ENCODE measurements around the gene QARS1. TPM values are rescaled to one million over a fixed set of nuclear protein-coding genes. Genes with fewer than 3 reads are reported as not detected.
A peak's percentile ranks its signal among the peaks of the same experiment; 100 is the strongest.

Gene QARS1
- total RNA-seq, 1 donor from 2014 or later, result 422 TPM

DNA sequence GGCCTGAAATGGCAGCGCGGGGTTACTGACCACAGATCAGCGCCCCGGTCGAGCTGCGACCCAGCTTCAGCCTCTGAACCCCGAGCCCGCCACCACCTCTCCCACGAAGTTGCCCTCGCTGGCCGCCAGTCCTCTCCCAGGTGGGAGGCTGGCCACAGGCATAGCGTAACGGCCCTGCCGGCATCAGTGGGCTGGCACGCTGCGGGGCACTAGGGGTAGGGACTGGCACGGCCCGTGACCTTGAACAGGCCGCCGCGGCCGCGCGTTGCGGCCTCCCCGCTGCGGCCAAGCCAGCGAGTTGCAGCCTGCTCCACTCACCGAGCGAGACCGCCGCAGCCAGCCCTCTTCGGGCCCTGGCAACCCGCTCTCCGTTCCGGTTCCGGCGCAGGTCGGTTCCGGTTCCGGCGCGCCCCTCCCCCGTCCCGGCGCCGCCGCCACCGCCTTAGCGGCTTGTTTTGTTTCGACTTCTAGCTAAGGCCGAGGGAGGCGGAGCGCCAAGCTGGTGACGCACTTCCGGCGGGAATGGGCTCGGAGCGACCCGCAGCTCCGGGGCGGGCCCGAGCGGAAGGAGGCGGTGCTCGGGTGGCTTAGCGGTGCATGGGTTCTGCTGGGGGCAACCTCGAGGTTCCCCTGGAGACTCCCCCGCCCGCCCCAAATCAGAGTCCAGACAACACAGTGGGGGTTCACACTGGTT is 16.0 kb upstream of the QARS1 start, which contains the start of gene USP19:
USP19 (minus strand) TSS at position 386 of the 694 bp plus-strand sequence. CDS start 1,678 bp downstream, outside the sequence.
- peak; percentile 63 for DNase-seq (ENCODE audit: low read depth, low spot score)

DNA sequence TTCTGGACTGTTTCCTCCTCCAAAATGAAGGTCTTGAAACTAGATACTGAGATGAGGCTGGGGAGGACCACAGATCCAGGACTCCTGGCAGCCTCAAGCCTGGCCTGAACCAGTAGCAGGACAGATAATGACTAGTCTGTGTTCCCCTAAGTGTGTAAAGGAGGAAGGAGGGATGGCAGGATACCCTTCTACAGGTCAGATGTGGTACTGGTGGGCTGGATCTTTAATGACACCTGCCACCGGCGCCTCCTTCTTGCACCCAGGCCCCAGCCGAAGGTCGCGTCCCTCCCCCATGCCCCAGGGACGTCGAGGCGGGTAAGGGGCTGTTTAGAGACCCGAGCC is 15.5 kb upstream of the QARS1 start:
- DNase-seq (ENCODE audit: low read depth, low spot score), result no peak

DNA sequence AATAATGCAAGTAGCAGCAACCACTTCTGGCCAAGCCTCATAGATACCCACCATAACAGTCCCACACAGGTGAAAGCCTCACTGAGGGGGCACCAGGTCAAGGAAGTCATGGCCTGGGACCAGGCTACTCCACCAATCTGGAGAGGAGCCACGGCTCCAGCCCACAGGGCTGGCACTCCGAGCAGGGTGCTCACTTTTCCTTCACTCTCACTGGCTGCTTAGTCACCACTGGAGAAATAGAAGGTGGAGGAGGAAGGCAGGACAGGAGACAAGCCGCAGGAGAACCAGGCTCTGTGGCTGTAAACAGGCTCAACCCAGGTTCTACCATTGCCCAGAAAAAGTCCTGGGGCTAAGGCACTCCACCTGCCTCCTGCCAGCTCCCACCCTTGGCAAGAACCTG is 14.9 kb upstream of the QARS1 start:
- no peak for DNase-seq (ENCODE audit: low read depth, low spot score)

DNA sequence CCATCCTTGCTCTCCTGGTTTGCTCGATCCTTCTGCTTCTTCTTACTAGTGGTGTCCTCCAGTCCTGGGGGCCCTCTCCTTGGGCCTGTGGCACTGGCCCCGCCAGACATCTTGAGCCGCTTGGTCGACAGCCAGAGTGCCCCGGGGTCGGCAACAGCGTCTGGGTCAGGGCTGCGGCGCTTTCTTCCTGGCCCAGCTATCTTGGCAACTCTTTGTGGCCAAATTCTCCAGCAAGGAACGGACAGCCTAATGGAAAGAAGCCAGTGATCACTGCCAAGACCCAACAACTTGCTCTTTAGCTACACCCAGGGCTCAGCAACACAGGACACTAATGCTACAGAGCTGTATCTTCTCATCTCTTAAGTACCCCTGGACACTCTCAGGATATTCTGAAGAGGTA is 14.5 kb upstream of the QARS1 start:
- no peak for DNase-seq (ENCODE audit: low read depth, low spot score)

DNA sequence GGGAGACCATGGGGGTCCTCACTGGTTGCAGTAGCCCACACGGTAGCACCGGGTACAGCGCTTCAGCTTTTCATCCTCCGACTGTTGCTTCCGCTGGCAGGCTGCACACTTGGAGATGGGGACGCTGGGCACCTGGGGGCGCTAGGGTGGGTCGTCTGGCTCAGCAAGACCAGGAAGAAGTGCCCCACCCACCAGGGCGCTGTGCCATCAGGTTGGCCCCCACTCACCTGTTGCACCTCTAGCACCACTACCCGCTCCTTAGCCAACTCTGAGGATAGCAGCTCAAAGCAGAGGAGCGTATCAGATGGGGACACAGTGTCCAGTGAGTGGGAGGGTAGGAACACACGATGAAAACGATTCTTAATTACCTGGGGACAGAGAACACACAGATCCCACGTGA is 7.7 kb upstream of the QARS1 start:
- no peak for DNase-seq (ENCODE audit: low read depth, low spot score)

DNA sequence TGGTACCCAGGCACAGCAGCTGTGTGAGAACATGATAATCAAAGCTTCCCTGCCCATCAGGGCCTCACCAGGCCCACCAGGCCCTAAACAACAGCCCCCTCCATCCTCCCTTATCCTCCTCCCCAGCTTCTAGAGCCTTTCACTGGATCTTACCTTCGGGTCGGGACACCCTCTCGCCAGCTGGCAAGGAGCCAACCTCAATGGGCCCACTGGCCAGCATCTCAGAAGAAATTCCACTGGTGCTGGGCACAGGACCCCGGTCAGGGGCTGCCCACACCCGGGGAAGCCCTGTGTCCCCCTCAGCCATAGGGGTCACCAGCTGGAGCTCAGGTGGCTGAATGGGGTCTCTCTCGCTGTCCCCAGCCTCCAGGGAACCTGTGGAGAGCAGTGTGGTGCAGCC is 6.8 kb upstream of the QARS1 start:
- DNase-seq (ENCODE audit: low read depth, low spot score), result no peak

DNA sequence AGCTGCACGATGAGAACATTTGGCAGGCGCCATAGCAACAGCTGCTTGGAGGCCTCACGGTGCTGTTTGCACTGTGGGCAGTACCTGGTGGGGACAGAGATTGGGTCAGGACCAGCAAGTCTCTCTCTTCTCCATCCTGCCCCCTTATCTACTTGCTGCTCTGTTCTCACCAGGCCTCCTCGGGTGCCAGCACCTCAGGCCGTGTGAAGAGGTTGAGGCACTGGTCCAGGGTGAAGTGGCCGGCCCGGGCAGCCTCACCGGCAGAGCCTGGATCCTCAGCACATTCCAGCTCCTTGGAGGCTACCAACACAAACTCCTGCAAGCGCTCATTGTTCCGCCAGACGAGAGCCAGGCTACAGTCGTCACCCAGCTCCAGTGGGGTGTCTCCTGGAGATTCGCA is 6.2 kb upstream of the QARS1 start:
- DNase-seq (ENCODE audit: low read depth, low spot score), result no peak

DNA sequence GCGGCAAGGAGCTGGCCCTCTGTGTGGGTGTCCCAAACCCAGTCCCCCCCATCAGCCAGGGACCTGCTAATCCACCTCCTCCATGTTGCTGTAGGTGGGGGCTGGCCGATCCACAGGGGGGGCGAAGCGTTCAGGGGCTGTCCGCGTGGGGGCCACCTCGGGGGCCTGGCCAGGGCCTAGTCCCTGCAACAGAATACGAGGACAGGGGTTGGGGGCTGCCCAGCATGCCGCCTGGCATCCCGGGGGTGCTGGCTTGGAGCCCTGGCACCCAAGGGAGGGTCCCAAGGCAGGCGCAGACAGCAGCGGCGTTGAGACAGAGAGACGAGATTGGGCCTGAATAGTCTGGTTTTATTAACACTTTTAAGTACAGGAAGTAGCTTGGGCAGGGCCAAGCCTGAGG is 3.8 kb upstream of the QARS1 start:
- DNase-seq (ENCODE audit: low read depth, low spot score), result no peak

DNA sequence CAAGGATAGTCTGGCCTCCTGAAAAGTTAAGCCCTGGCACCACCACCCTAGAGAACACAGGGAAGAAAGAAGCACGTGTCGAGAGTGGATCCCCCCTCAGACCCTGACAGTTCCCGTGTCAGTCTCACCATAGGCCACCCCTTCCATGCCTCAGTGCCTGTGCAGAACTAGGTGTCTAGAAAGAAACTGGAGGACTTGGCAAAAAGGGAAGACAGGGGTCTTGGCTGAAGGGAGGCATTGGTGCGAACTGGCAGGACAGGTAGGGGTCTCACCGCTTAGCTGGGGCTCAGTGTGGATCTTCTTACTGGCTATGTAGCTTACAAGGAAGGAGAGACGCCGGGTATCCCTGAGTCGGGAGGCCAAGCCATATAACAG is 518 bp downstream of the QARS1 start:
- no peak for DNase-seq (ENCODE audit: low read depth, low spot score)

DNA sequence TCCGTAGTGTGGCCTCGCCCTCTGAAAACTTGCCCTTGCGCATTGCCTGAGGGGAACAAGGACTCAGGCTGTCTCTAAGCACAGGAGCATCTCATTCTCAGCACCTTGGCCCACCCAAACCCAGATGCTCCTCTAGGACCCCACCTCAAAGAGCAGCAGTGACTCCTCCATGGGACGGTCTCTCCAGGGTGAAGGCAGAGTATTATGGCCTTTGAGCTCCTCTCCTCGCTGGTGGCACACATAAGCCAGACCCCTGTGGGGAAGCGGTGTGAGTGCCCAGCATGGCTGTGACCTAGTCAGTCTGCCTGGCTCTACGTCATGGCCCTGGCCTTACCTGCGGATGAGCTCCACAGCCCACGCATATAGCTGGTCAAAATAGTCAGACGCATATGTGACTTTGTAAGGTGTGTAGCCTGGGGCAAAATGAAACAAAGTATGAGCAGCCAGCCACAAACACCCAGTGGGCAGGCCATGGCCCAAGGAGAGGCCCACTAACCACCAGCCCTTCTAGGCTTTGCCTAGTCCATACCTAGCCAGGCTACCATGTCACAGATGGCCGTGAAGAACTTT is 4.4 kb downstream of the QARS1 start:
- DNase-seq (ENCODE audit: low read depth, low spot score), result no peak

DNA sequence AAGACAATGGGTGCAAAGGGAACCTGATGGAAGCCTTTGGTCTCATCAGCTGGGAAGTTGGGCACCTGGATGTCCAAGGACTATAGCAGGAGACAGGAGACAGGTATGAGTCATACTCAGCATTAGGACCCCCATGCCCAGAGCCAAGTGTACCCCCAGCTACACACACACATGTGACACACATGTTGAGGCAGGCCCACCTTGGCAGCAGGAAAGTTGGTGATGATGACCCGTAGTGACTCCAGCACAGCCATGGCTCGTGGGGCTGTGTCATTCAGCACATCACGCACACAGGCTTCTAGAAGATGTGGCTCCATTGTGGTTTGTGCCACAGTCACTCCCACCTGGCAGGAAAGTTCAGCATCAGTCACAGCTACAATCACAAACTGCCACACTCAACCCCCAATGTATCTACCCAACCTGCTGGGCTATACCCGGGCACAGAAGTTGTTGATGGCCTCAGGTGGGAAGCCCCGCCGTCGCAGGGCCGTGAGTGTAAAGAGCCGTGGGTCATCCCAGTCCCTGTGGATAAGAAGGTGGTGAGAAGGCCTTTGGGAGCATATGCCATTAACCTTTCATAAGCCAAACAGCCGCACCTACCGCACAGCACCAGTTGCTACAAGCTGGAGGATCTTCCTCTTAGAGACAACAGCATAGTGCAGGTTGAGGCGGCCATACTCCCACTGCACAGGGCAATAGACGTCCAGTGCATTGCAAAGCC is 5.5 kb downstream of the QARS1 start:
- DNase-seq (ENCODE audit: low read depth, low spot score), result no peak

DNA sequence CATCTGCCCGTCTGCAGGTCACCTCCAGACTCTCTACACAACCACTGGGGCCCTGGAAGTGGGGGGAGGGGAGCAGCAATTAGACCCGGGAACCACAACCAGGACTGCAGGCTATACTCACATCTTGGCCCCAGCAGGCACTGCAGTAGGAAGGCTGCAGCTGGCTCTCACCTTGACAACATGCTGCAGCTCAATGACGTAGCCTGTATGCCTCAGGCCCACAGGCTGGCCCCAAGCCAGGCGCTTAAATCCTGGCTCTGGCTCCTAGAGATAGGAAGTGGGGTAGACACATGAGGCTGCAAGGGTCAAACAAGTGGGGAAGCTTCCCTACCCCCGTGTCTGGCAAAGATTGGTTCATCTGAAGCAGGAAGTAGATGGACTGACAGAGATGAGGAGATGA is 6.1 kb downstream of the QARS1 start:
- no peak for DNase-seq (ENCODE audit: low read depth, low spot score)

DNA sequence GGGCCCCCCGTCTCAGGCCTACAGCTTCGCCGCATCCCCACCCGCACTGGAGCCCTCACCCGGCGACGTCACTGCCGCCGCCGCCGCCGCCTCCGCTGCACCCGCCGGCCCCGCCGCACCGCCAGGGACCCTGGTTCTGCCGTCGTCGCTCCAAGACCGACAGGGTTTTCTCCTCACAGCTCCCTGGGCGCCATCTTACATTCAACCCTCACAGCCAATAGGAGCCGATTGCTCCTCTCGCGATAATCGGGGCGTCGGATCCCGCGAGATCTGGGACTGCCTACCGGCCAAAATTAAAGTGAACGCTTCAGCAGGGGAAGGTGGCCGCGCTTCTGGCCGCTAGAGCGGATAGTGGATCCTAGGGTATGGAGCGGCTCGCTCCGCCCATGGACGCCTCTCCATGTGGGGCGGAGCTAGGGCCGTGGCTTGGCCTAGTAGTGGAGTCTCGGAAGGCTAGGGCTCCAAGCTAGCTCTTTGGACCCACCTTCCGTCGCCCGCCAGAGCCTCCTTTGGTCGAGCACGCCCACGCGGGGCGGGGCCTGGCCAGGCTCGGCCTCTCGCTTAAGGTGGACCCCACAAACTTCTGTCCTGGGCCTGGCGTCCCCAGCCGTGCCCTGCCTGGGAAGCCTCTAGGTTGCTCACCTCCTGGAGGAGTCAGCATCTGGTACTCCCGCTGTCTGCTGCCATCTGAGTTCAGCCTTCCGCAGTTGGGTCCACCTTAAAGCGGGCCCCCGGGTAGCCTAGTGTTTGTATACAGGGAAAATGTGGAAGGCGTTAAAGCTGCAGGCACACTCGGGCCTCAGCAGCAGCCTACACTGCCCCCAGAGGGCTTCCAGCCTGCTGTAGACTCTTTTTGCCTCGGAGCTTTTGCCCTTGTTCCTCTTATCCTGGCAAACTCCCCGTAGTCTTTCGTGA is 10.4 kb downstream of the QARS1 start, which contains the start of gene QRICH1:
QRICH1 (minus strand) TSS at position 219 of the 915 bp plus-strand sequence. CDS start 17,054 bp downstream, outside the sequence.
- DNase-seq (ENCODE audit: low read depth, low spot score), result peak; percentile 90

DNA sequence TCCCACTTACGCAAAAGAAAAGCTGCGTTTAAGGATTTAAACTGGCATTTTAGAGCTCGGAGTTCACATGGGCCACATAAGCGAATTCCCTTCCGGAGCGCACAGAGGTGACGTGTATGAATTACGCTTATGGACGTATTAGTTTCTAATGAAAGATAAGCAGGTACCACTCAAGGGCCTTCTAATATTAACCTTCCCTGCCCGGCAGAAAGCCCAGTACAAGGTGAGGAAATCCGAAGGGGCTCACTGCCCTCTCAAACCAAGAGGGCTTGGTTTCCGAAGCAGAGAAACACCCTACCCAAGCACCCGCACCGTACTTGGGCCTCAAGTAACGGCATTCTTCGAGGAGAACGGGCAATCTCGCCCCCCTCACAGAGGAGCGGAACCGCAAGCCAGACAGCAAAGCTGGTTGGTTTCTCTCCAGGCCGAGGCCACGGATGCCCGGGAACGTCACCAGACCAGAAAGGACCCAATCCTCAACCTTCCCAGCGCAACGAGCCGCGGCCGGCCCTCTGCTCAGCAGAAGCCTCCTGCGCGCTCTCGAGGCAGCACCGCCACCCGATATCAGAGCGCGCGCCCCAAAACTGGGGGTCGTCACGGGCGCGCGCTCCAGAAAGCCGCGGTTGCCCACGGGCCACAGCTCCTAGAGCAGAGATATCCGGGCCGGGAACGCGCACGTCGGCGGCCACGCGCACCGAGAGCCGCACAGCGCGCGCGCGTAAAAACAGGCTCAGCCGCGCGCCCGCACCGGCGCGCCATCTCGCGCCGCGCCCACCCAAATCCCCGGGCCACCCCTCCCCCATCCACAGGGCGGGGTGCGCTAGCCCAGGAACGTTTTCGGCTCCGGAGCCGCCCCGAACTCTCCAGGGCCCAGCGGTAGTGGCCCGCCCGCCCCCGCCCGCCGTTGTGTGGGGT is 11.4 kb downstream of the QARS1 start:
- peak; percentile 67 for DNase-seq (ENCODE audit: low read depth, low spot score)

DNA sequence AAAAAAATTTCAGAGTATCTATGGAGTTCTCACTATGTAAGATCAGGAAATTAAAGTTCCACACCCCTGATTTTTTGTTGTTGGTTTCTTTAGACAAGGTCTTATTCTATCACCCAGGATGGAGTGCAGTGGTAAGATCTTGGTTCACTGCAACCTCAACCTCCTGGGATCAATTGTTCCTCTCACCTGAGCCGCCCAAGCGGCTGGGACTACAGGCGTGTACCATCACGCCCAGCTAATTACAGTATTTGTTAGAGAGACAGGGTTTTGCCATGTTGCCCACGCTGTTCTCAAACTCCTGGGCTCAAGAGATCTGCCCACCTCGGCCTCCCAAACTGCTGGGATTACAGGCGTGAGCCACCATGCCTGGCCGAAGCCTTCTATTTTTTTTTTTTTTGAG is 23.1 kb downstream of the QARS1 start:
- no peak for DNase-seq (ENCODE audit: low read depth, low spot score)

DNA sequence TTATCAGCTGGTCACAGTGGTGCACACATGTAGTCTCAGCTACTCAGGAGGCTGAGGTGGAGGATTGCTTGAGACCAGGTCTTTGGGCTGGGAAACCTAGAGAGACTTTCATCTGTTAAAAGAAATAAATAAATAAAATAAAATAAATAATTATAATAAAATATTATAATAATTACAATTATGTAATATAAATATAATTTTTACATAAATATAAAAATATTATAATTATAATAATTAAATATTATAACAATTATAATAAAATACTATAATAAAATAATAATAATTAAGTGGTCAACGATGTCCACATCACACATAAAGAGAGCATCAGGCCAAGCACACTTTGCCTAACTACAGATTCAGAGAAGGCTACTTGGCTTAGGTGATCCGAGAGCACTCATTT is 25.3 kb downstream of the QARS1 start:
- DNase-seq (ENCODE audit: low read depth, low spot score), result no peak

DNA sequence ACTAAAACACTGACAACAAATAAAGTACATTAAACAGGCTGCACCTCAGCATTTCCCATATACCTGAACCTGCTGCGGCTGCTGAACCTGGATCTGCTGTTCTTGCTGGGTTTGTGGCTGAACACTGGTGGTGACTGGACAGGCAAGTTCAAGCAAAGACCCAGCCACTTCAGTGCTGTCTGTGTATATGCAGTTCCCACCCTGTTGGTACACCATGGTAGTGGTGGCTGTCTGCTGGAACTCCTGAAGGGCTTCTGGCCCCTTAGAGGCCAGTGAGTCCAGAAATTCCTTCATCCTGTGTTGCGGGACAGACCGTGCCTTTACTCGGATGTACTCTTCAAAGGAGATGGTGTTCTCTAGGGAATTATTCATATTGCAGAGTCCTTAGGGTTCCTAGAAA is 27.9 kb downstream of the QARS1 start:
- DNase-seq (ENCODE audit: low read depth, low spot score), result no peak

DNA sequence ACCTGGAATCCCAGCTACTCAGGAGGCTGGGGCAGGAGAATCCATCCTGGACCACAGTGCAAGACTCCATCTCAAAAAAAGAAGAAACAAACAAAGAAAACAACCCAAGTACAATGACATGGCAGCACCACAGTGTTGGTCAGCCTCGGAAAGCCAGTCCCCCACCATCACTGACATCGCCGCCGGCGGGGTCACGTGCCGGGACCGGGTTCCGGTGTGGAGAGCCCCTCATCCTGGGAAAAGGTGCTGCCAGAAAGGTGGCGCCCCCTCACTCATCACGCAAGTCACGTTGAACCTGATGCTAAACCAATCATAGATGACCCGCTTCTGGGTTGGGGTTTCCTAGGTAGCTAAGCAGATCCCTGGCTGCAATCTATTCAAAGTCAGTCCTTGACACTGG is 28.4 kb downstream of the QARS1 start:
- DNase-seq (ENCODE audit: low read depth, low spot score), result no peak

DNA sequence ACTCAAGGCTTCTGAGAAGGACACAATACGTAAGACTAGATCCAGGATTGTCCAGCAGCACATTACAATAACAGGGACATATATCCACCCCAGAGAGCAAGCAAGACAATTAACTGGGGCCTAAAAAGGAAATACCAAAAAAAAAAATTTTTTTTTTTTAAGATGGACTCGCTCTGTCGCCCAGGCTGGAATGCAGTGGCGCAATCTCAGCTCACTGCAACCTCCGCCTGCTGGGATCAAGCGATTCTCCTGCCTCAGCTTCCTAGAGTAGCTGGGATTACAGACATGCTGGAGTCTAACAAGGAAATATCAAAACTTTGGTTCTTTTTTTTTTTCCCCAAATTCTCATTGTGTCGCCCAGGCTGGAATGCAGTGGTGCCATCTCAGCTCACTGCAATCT is 46.5 kb downstream of the QARS1 start:
- DNase-seq (ENCODE audit: low read depth, low spot score), result no peak

DNA sequence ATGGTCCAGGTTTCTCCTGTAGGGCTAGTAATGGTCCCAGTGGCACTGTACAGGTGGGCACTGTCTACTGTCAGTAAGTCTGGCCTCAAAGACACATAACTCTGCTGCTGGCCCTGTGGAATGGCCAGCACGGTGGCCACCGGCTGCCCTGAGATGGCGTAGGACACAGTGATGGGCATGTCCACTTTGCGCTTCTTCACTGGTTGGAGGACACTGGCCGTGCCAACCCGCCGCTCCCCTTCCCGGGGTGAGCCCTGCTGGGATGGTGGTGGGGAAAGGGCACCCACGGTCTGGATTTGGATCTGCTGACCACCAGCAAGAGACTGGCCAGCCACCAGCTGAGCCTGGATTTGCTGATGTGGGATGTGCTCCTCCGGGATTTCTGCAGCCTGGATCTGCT is 47.3 kb downstream of the QARS1 start:
- DNase-seq (ENCODE audit: low read depth, low spot score), result no peak

Data from pulmonary artery endothelial cell (primary cell).